Measurements from ENCODE around the gene PARP8. TPM values are rescaled to one million over a fixed set of nuclear protein-coding genes. Genes with fewer than 3 reads are reported as not detected.

Gene PARP8
- total and polyA plus RNA-seq, 2 of the 8 experiments (the other 6 are each of a cell fraction or from before 2014, with no cell fraction given): 16.6 to 30.6 TPM

DNA sequence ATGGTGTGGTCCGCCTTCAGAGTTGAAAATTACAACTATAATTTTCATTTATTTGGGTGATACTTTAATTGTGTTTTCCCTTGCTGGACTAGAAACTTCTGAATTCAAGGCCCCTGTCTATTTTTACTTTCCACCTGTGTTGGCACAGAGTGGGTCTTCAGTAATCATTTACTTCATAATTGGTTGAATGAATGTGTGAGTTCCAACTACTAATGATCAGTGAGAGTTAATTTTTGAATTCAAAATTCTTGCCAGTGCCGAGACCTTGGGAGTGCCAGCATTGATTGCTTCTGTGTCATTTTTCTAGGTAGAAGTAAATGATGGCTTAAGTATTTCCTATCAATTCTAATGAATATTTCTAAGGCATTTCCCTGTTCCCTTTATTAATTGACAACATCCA is 61.4 kb downstream of the PARP8 start:
- peaks cover 0 to 95% of the 10 kb centered on the region in 2 experiments; a peak in 3 of 4 replicates for H3K79me2 ChIP-seq (ENCODE audit: control insufficient read depth in 1 of 2, insufficient read depth in 2 of 2, low read length in 2 of 2)
- no peak for FAIRE-seq
- H3K79me1 ChIP-seq (ENCODE audit: low read depth, low read length): peaks cover 3% of the 10 kb centered on the region; the same call in 1 of the 2 replicates
- TF ChIP-seq JUND (IDR thresholded peaks at IDR 0.05; ENCODE audit: low read length) (no peak), RAD21 (IDR thresholded peaks at IDR 0.05 in 1 of 2, conservative IDR thresholded peaks at IDR 0.05 in 1 of 2; ENCODE audit: low read depth in 2 of 2, low read length in 2 of 2) (no peak), BCL11A (IDR thresholded peaks at IDR 0.05; ENCODE audit: low read depth in 2 of 2, low read length in 2 of 2) (no peak), RNF2 (IDR thresholded peaks at IDR 0.05; ENCODE audit: borderline replicate concordance, low read depth, low read length, missing control alignments, poor library complexity, severe bottlenecking) (no peak), SIN3A (conservative IDR thresholded peaks at IDR 0.05 in 1 of 2, IDR thresholded peaks at IDR 0.05 in 1 of 2; ENCODE audit: low read depth in 1 of 2, low read length in 2 of 2) (no peak), KDM5A (IDR thresholded peaks at IDR 0.05; ENCODE audit: low read length) (no peak), HDAC6 (IDR thresholded peaks at IDR 0.05; ENCODE audit: low read depth, low read length) (no peak), CHD2 (IDR thresholded peaks at IDR 0.05; ENCODE audit: low read length) (no peak), CBX5 (IDR thresholded peaks at IDR 0.05; ENCODE audit: low read depth, low read length) (no peak), MAX (IDR thresholded peaks at IDR 0.05) (no peak), TAF1 (IDR thresholded peaks at IDR 0.05; ENCODE audit: low read depth, low read length) (no peak), FOSL1 (IDR thresholded peaks at IDR 0.05; ENCODE audit: insufficient read depth, low read depth, low read length) (no peak), POU5F1 (IDR thresholded peaks at IDR 0.05; ENCODE audit: low read depth, low read length) (no peak)

More for the DNA sequence above, 61.4 kb downstream of the PARP8 start:
- Histone ChIP-seq H3K4me1 (replicated peaks in 1 of 4; ENCODE audit: control insufficient read depth in 3 of 4, insufficient read depth in 4 of 4, low read length in 3 of 4) (peaks cover 0 to 3% (median under 1%) of the 10 kb centered on the region in 4 experiments; a peak in 1 of 7 replicates), H3K18ac (ENCODE audit: extremely low read depth, low read length) (no peak overlapping the region), H4K91ac (replicated peaks; ENCODE audit: insufficient read length, low read length) (no peak overlapping the region), H4K20me1 (replicated peaks in 1 of 2; ENCODE audit: control insufficient read depth in 1 of 2, insufficient read depth in 2 of 2, low read length in 2 of 2) (peaks cover 2 to 3% of the 10 kb centered on the region in 2 experiments), H3K56ac (replicated peaks; ENCODE audit: insufficient read length, low read depth, low read length) (no peak overlapping the region), H2BK12ac (ENCODE audit: low read depth, low read length) (no peak overlapping the region), H4K8ac (ENCODE audit: extremely low read depth, insufficient read depth, low read length) (no peak overlapping the region), H3K4ac (replicated peaks; ENCODE audit: insufficient read length, low read depth, low read length) (no peak overlapping the region), H3K23ac (ENCODE audit: insufficient read length) (no peak overlapping the region), H3K9me3 (ENCODE audit: insufficient read depth in 2 of 2, low read depth in 1 of 2, low read length in 1 of 2) (no peaks in the 10 kb centered on the region), H3K4me2 (ENCODE audit: insufficient read depth in 1 of 2, low read depth in 2 of 2, low read length in 2 of 2) (no peak overlapping the region), H3K23me2 (ENCODE audit: low read depth, low read length) (no peaks in the 10 kb centered on the region), H2BK15ac (ENCODE audit: low read length) (no peak overlapping the region), H3K14ac (ENCODE audit: insufficient read length) (no peak overlapping the region), H2BK120ac (replicated peaks; ENCODE audit: low read depth, low read length) (no peak overlapping the region), H3K27ac (ENCODE audit: low read depth, low read length) (no peak overlapping the region), H3K27me3 (replicated peaks in 1 of 4; ENCODE audit: control insufficient read depth in 3 of 4, extremely low read depth in 1 of 4, insufficient read depth in 3 of 4, low read length in 3 of 4) (no peaks in the 10 kb centered on the region), H4K5ac (ENCODE audit: insufficient read length, low read depth, low read length) (no peak overlapping the region), H2AK5ac (ENCODE audit: low read depth, low read length) (no peak overlapping the region), H3K9ac (replicated peaks in 1 of 4; ENCODE audit: extremely low read depth in 1 of 4, low read depth in 3 of 4, low read length in 3 of 4) (no peak overlapping the region), H3K36me3 (ENCODE audit: control insufficient read depth in 2 of 4, insufficient read depth in 4 of 4, low read length in 3 of 4) (no peaks in the 10 kb centered on the region), H3K4me3 (ENCODE audit: extremely low read depth in 1 of 4, insufficient read depth in 2 of 4, low read depth in 3 of 4, low read length in 4 of 4) (no peak overlapping the region), H2BK20ac (ENCODE audit: low read length) (no peak overlapping the region), H2BK5ac (ENCODE audit: low read depth, low read length) (no peak overlapping the region), H2AFZ (ENCODE audit: low read length) (no peak overlapping the region)
- DNase-seq (ENCODE audit: low read depth in 1 of 2, low spot score in 2 of 2): no peak
- CTCF ChIA-PET (ENCODE audit: partially characterized antibody): no interaction called here
- WGBS, 2 experiments (ENCODE audit: extremely low coverage in 1 of 2, insufficient coverage in 1 of 2, insufficient read length in 1 of 2, insufficient replicate concordance in 2 of 2, low coverage in 1 of 2, low lambda C conversion rate in 2 of 2, missing lambda C conversion rate in 1 of 2): 98% methylated on average over 2 of the region's 2 CpGs; no CpG with 5 or more reads in 1 of the 2 experiments
- POLR2A ChIA-PET (ENCODE audit: partially characterized antibody): no interaction called here

Measured in H1 (cell line).